Measurements from ENCODE around the gene RNF150. TPM values are rescaled to one million over a fixed set of nuclear protein-coding genes. Genes with fewer than 3 reads are reported as not detected.
A peak's percentile ranks its signal among the peaks of the same experiment; 100 is the strongest.

The RNF150 gene
- total RNA-seq, 1 donor from 2014 or later = 53.3 TPM

GRCh38 chr4:141133999-141134995, 1.0 kb upstream of the RNF150 start:
- peak; percentile 7 for ATAC-seq (ENCODE audit: poor library complexity)
- no peak for DNase-seq
- intact Hi-C loops (cut with DNase I) = loop anchor here (2.0 to 10.0 kb wide), 3 partner anchors 137 to 609 kb away; partner anchors contain the start of gene ELMOD2

- intact Hi-C loops (cut with DNase I) = loop anchor here (2.0 to 10.0 kb wide), 3 partner anchors 135 to 608 kb away; partner anchors contain the start of gene ELMOD2
- peak; percentile 52 for DNase-seq
- ATAC-seq (ENCODE audit: poor library complexity) = peak; percentile 77
These were observed 542 bp downstream of the RNF150 start for GRCh38 chr4:141132709-141133145.

- DNase-seq = peak; percentile 44
- intact Hi-C loops (cut with DNase I) = loop anchor here (2.0 to 10.0 kb wide), 3 partner anchors 135 to 607 kb away; partner anchors contain the start of gene ELMOD2
These were observed 1.1 kb downstream of the RNF150 start for GRCh38 chr4:141132072-141132708.

GRCh38 chr4:141131723-141132071, 1.6 kb downstream of the RNF150 start:
- DNase-seq (no peak), ATAC-seq (ENCODE audit: poor library complexity) (no peak)
- intact Hi-C loops (cut with DNase I) = loop anchor here (2.0 to 10.0 kb wide), 3 partner anchors 134 to 607 kb away; partner anchors contain the start of gene ELMOD2

More at GRCh38 chr4:141132072-141132708, 1.1 kb downstream of the RNF150 start:
- peak; percentile 29 for ATAC-seq (ENCODE audit: poor library complexity)

- no peak for DNase-seq
- intact Hi-C loops (cut with DNase I) = loop anchor here (5.0 to 10.0 kb wide), 2 partner anchors 134 to 606 kb away; partner anchors contain the start of gene ELMOD2
- no peak for ATAC-seq (ENCODE audit: poor library complexity)
These were observed 2.2 kb downstream of the RNF150 start for GRCh38 chr4:141130947-141131605.

- intact Hi-C loops (cut with DNase I) = no loop called here
- DNase-seq = no peak
These were observed 5.4 kb downstream of the RNF150 start for GRCh38 chr4:141127884-141128283.

GRCh38 chr4:141126769-141127168, 6.5 kb downstream of the RNF150 start:
- no peak for ATAC-seq (ENCODE audit: poor library complexity)
- DNase-seq = no peak
- intact Hi-C loops (cut with DNase I) = no loop called here

More at GRCh38 chr4:141127884-141128283, 5.4 kb downstream of the RNF150 start:
- peak; percentile 13 for ATAC-seq (ENCODE audit: poor library complexity)

- no peak for ATAC-seq (ENCODE audit: poor library complexity)
- DNase-seq = no peak
- intact Hi-C loops (cut with DNase I) = no loop called here
These were observed 9.0 kb downstream of the RNF150 start for GRCh38 chr4:141124224-141124623.

GRCh38 chr4:141121768-141122454, 11.4 kb downstream of the RNF150 start:
- no peak for ATAC-seq (ENCODE audit: poor library complexity)
- DNase-seq = no peak
- intact Hi-C loops (cut with DNase I) = no loop called here

GRCh38 chr4:141121101-141121500, 12.2 kb downstream of the RNF150 start:
- ATAC-seq (ENCODE audit: poor library complexity) (peak; percentile 37), DNase-seq (no peak)
- intact Hi-C loops (cut with DNase I) = no loop called here

GRCh38 chr4:141120036-141120593, 13.2 kb downstream of the RNF150 start:
- intact Hi-C loops (cut with DNase I) = no loop called here
- DNase-seq = no peak
- peak; percentile 52 for ATAC-seq (ENCODE audit: poor library complexity)

- no peak for ATAC-seq (ENCODE audit: poor library complexity)
- no peak for DNase-seq
- intact Hi-C loops (cut with DNase I) = no loop called here
These were observed 14.2 kb downstream of the RNF150 start for GRCh38 chr4:141119071-141119470.

GRCh38 chr4:141118381-141118780, 14.9 kb downstream of the RNF150 start:
- DNase-seq = no peak
- no peak for ATAC-seq (ENCODE audit: poor library complexity)
- intact Hi-C loops (cut with DNase I) = no loop called here

- intact Hi-C loops (cut with DNase I) = no loop called here
- DNase-seq (no peak), ATAC-seq (ENCODE audit: poor library complexity) (no peak)
These were observed 15.3 kb downstream of the RNF150 start for GRCh38 chr4:141117935-141118334.

- DNase-seq (no peak), ATAC-seq (ENCODE audit: poor library complexity) (no peak)
- intact Hi-C loops (cut with DNase I) = no loop called here
These were observed 23.3 kb downstream of the RNF150 start for GRCh38 chr4:141109983-141110382.

- intact Hi-C loops (cut with DNase I) = no loop called here
- no peak for DNase-seq
- ATAC-seq (ENCODE audit: poor library complexity) = peak; percentile 86
These were observed 25.3 kb downstream of the RNF150 start for GRCh38 chr4:141107927-141108326.

GRCh38 chr4:141102367-141102766, 30.9 kb downstream of the RNF150 start:
- intact Hi-C loops (cut with DNase I) = no loop called here
- peak; percentile 43 for ATAC-seq (ENCODE audit: poor library complexity)

GRCh38 chr4:141101511-141101910, 31.8 kb downstream of the RNF150 start:
- ATAC-seq (ENCODE audit: poor library complexity) = no peak
- intact Hi-C loops (cut with DNase I) = no loop called here
- DNase-seq = no peak

More at GRCh38 chr4:141102367-141102766, 30.9 kb downstream of the RNF150 start:
- no peak for DNase-seq
